ENCODE results near the gene ENDOV.

The ENDOV gene

GRCh38 chr17:80432350-80432955 lies 17.5 kb downstream of the ENDOV start:
- no peak for DNase-seq

GRCh38 chr17:80432961-80433550 lies 18.1 kb downstream of the ENDOV start:
- DNase-seq = no peak

GRCh38 chr17:80433916-80434666 lies 19.1 kb downstream of the ENDOV start:
- no peak for DNase-seq

- no peak for DNase-seq
Measured at GRCh38 chr17:80437532-80437931, 22.6 kb downstream of the ENDOV start.

GRCh38 chr17:80438806-80439205 lies 23.8 kb downstream of the ENDOV start:
- no peak for DNase-seq

GRCh38 chr17:80439499-80439898 lies 24.5 kb downstream of the ENDOV start:
- no peak for DNase-seq

- peak; percentile 75 for DNase-seq
Measured at GRCh38 chr17:80441133-80441578, 26.2 kb downstream of the ENDOV start.

- DNase-seq = no peak
Measured at GRCh38 chr17:80441598-80442322, 26.8 kb downstream of the ENDOV start.

- no peak for DNase-seq
Measured at GRCh38 chr17:80442323-80442659, 27.3 kb downstream of the ENDOV start.

GRCh38 chr17:80442764-80443163 lies 27.8 kb downstream of the ENDOV start:
- no peak for DNase-seq

GRCh38 chr17:80443498-80443897 lies 28.5 kb downstream of the ENDOV start:
- no peak for DNase-seq

- no peak for DNase-seq
Measured at GRCh38 chr17:80443916-80444643, 29.1 kb downstream of the ENDOV start.

- no peak for DNase-seq
Measured at GRCh38 chr17:80444644-80444979, 29.6 kb downstream of the ENDOV start.

GRCh38 chr17:80445007-80445725 lies 30.2 kb downstream of the ENDOV start:
- no peak for DNase-seq

- no peak for DNase-seq
Measured at GRCh38 chr17:80445726-80446110, 30.8 kb downstream of the ENDOV start.

- DNase-seq = no peak
Measured at GRCh38 chr17:80446645-80447405, 31.9 kb downstream of the ENDOV start.

GRCh38 chr17:80447790-80448189 lies 32.8 kb downstream of the ENDOV start:
- no peak for DNase-seq

- DNase-seq = no peak
Measured at GRCh38 chr17:80449194-80449929, 34.4 kb downstream of the ENDOV start.

- DNase-seq = no peak
Measured at GRCh38 chr17:80449930-80450576, 35.1 kb downstream of the ENDOV start.

GRCh38 chr17:80451104-80451775 lies 36.3 kb downstream of the ENDOV start:
- no peak for DNase-seq
